ENCODE results near the gene EDNRA.

Gene EDNRA

GRCh38 chr4:147498031-147498660 lies 17.2 kb downstream of the EDNRA start:
- DNase-seq (ENCODE audit: low read depth in 2 of 2): no peak

GRCh38 chr4:147508346-147508745 lies 27.4 kb downstream of the EDNRA start:
- DNase-seq (ENCODE audit: low read depth in 2 of 2): no peak

GRCh38 chr4:147509386-147509785 lies 28.5 kb downstream of the EDNRA start:
- no peak for DNase-seq (ENCODE audit: low read depth in 2 of 2)

GRCh38 chr4:147510962-147511668 lies 30.2 kb downstream of the EDNRA start:
- DNase-seq (ENCODE audit: low read depth in 2 of 2): no peak

GRCh38 chr4:147513091-147513490 lies 32.2 kb downstream of the EDNRA start:
- DNase-seq (ENCODE audit: low read depth in 2 of 2): no peak

- no peak for DNase-seq (ENCODE audit: low read depth in 2 of 2)
Measured at GRCh38 chr4:147513952-147514351, 33.1 kb downstream of the EDNRA start.

GRCh38 chr4:147515220-147515936 lies 34.5 kb downstream of the EDNRA start:
- no peak for DNase-seq (ENCODE audit: low read depth in 2 of 2)

- no peak for DNase-seq (ENCODE audit: low read depth in 2 of 2)
Measured at GRCh38 chr4:147516133-147516532, 35.2 kb downstream of the EDNRA start.

GRCh38 chr4:147518086-147518485 lies 37.2 kb downstream of the EDNRA start:
- DNase-seq (ENCODE audit: low read depth in 2 of 2): no peak

GRCh38 chr4:147518846-147519767 lies 38.2 kb downstream of the EDNRA start:
- no peak for DNase-seq (ENCODE audit: low read depth in 2 of 2)

- DNase-seq (ENCODE audit: low read depth in 2 of 2): no peak
Measured at GRCh38 chr4:147524601-147525000, 43.7 kb downstream of the EDNRA start.

- DNase-seq (ENCODE audit: low read depth in 2 of 2): no peak
Measured at GRCh38 chr4:147525494-147526271, 44.8 kb downstream of the EDNRA start.

- no peak for DNase-seq (ENCODE audit: low read depth in 2 of 2)
Measured at GRCh38 chr4:147526272-147526654, 45.4 kb downstream of the EDNRA start.

- no peak for DNase-seq (ENCODE audit: low read depth in 2 of 2)
Measured at GRCh38 chr4:147528054-147528453, 47.2 kb downstream of the EDNRA start.

GRCh38 chr4:147530134-147530533 lies 49.2 kb downstream of the EDNRA start:
- DNase-seq (ENCODE audit: low read depth in 2 of 2): no peak

GRCh38 chr4:147530723-147531122 lies 49.8 kb downstream of the EDNRA start:
- DNase-seq (ENCODE audit: low read depth in 2 of 2): no peak

GRCh38 chr4:147532896-147533295 lies 52.0 kb downstream of the EDNRA start:
- no peak for DNase-seq (ENCODE audit: low read depth in 2 of 2)

GRCh38 chr4:147533331-147533730 lies 52.4 kb downstream of the EDNRA start:
- no peak for DNase-seq (ENCODE audit: low read depth in 2 of 2)

- no peak for DNase-seq (ENCODE audit: low read depth in 2 of 2)
Measured at GRCh38 chr4:147535124-147535523, 54.2 kb downstream of the EDNRA start.

- DNase-seq (ENCODE audit: low read depth in 2 of 2): no peak
Measured at GRCh38 chr4:147538711-147539110, 57.8 kb downstream of the EDNRA start.

GRCh38 chr4:147539959-147540358 lies 59.1 kb downstream of the EDNRA start:
- DNase-seq (ENCODE audit: low read depth in 2 of 2): no peak
